Transverse colon (tissue), 4 donors: ENCODE data around the gene PNKD. TPM values are rescaled to one million over a fixed set of nuclear protein-coding genes. Genes with fewer than 3 reads are reported as not detected.
A peak's percentile ranks its signal among the peaks of the same experiment; 100 is the strongest.
"Not testable (repeated sequence)": the region's sequence is repeated elsewhere in the genome, so short reads cannot be mapped to it uniquely, and the experiment has no call there.

Experiments used
- DNase-seq: peaks from one replicate; pipeline ENCODE4 v3.0.0-alpha.2; 2019
- H3K27ac ChIP-seq, 4 donors: fragments of 200-600 bp; sonication (generic); 2 replicates each; pipeline ENCODE4 v1.5.1; 2016 to 2018; ENCODE audit warnings: inconsistent platforms in 4 of 4
- H3K27me3 ChIP-seq: fragments of 200-600 bp; sonication (generic); 2 replicates; pipeline ENCODE4 v1.5.1; 2017; ENCODE audit warnings: inconsistent platforms
- H3K36me3 ChIP-seq, 4 donors: fragments of 200-600 bp; sonication (generic); 2 replicates each; pipeline ENCODE4 v1.5.1; 2017 to 2019; ENCODE audit warnings: inconsistent platforms in 4 of 4
- H3K4me1 ChIP-seq, 4 donors: fragments of 200-600 bp; sonication (generic); 2 replicates each; pipeline ENCODE4 v1.5.1; 2017 to 2020; ENCODE audit warnings: inconsistent platforms in 4 of 4
- H3K4me3 ChIP-seq, 4 donors: fragments of 200-600 bp; sonication (generic); 1 replicate in 1 of 4; 2 replicates in 3 of 4; pipeline versions ENCODE4 v1.5.1 to v1.6.1; 2017 to 2019; ENCODE audit warnings: inconsistent platforms in 4 of 4
- H3K9me3 ChIP-seq, 2 donors: fragments of 200-600 bp; sonication (generic); 2 replicates each; pipeline ENCODE4 v1.5.1; 2017 to 2019; ENCODE audit warnings: inconsistent platforms in 2 of 2
- EP300 ChIP-seq: sonication (generic); formaldehyde crosslinking; IDR thresholded peaks from one replicate; pipeline ENCODE4 v1.6.1; 2017; ENCODE audit warnings: antibody characterized with exemption, low read depth
- POLR2A ChIP-seq: fragments of 450-650 bp; IDR thresholded peaks from one replicate; pipeline ENCODE4 v1.6.1; 2016; ENCODE audit warnings: antibody characterized with exemption, mild to moderate bottlenecking, moderate library complexity
- POLR2AphosphoS5 ChIP-seq, 3 donors: sonication (generic); formaldehyde crosslinking; IDR thresholded peaks; one replicate each; pipeline ENCODE4 v1.6.1; 2016; ENCODE audit warnings: antibody characterized with exemption in 3 of 3
- WGBS, 2 donors: methylation state at CpG; one replicate each; pipeline ENCODE4 v1.1.5; 2018; ENCODE audit warnings: low coverage in 1 of 2; 5-methylcytosine and 5-hydroxymethylcytosine counted together
- in situ Hi-C, 4 donors: fragments of 200-750 bp; cut with MboI; loops; one replicate each; pipeline versions ENCODE4 v1.15.0 to v1.15.1; 2017; ENCODE audit warnings: low sequenced_read_pairs in 3 of 4, low pct_ligation_motif_present in 1 of 4, low pct_unique_long_range_greater_than_20kb in 1 of 4
- intact Hi-C: fragments of 100-400 bp; cut with DNase I; formaldehyde crosslinking; loops from one replicate; pipeline ENCODE4 v1.15.1; 2023; ENCODE audit warnings: low total_unique reads
- total RNA-seq, 4 donors: library from RNA; depleted of rRNA; stranded (reverse); fragments of >200 nt; gene quantifications; one replicate each; pipeline ENCODE4 v1.1.0, GENCODE V29; 2016
- TF ChIP-seq, protein P1 (sequence below), 5 experiments: fragments of 200-600 bp in 3 of 5; fragments of 450-650 bp in 2 of 5; sonication (generic) in 3 of 5; IDR thresholded peaks; 1 replicate in 2 of 5; 2 replicates in 3 of 5; pipeline ENCODE4 v1.5.1; 2016 to 2017; ENCODE audit warnings: antibody characterized with exemption in 5 of 5, inconsistent platforms in 3 of 5, mild to moderate bottlenecking in 2 of 5, moderate library complexity in 1 of 5

PNKD gene
- total RNA-seq, 4 donors from 2014 or later = 14.3 to 111 (median 100) TPM

DNA sequence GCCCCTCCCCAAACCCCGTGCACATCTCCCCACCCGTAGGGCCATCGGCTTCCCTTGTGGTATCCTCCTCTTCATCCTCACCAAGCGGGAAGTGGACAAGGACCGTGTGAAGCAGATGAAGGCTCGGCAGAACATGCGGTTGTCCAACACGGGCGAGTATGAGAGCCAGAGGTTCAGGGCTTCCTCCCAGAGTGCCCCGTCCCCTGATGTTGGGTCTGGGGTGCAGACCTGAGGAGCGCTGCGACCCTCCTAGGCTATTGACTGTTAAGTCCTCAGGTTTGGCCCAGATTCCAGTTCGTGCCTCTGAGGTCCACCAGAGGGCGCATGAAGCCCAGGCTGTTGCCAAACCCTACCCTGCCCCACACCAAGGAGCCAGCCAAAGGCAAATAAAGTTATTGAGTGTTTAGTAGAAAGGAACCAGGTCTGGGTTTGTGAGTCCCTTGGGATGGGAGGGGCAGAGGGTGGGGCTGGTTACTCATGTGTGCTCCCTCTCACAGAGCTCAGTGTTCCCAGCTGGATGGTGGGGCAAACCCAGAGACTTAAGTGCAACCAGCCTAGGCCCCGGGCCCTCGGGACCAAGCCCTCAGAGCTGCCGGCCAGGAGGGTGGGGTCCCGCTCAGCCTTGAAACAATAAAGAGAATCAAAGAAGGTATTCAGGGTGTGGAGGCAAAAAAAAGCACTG, 2.4 kb downstream of the PNKD start:
- TF ChIP-seq EP300 = peak; percentile 42
- peak; percentile 64 to 87 (median 83) for TF ChIP-seq POLR2AphosphoS5 (IDR thresholded peaks at IDR 0.05)
- TF ChIP-seq, protein P1, sequence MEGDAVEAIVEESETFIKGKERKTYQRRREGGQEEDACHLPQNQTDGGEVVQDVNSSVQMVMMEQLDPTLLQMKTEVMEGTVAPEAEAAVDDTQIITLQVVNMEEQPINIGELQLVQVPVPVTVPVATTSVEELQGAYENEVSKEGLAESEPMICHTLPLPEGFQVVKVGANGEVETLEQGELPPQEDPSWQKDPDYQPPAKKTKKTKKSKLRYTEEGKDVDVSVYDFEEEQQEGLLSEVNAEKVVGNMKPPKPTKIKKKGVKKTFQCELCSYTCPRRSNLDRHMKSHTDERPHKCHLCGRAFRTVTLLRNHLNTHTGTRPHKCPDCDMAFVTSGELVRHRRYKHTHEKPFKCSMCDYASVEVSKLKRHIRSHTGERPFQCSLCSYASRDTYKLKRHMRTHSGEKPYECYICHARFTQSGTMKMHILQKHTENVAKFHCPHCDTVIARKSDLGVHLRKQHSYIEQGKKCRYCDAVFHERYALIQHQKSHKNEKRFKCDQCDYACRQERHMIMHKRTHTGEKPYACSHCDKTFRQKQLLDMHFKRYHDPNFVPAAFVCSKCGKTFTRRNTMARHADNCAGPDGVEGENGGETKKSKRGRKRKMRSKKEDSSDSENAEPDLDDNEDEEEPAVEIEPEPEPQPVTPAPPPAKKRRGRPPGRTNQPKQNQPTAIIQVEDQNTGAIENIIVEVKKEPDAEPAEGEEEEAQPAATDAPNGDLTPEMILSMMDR (IDR thresholded peaks at IDR 0.05) = peak; percentile 81 to 98 (median 90)
- TF ChIP-seq POLR2A = peak; percentile 49
- intact Hi-C loops (no loop called here), in situ Hi-C loops (no loop called here)
- peak overlapping the region in 1 of 4 donors; percentile 98 for H3K4me3 ChIP-seq
- peaks cover 26 to 59% (median 44%) of the 10 kb centered on the region in 4 donors for H3K4me1 ChIP-seq
- peaks cover 0 to 30% (median 17%) of the 10 kb centered on the region in 4 donors for H3K36me3 ChIP-seq
- peak overlapping the region; percentile 85 to 89 (median 88) for H3K27ac ChIP-seq
- no peaks in the 10 kb centered on the region for H3K27me3 ChIP-seq
- peak; percentile 95 for DNase-seq
- WGBS, 2 donors = 13% methylated on average over 18 of the region's 18 CpGs; no CpG with 5 or more reads in 1 of the 2 donors
- no peaks in the 10 kb centered on the region for H3K9me3 ChIP-seq

DNA sequence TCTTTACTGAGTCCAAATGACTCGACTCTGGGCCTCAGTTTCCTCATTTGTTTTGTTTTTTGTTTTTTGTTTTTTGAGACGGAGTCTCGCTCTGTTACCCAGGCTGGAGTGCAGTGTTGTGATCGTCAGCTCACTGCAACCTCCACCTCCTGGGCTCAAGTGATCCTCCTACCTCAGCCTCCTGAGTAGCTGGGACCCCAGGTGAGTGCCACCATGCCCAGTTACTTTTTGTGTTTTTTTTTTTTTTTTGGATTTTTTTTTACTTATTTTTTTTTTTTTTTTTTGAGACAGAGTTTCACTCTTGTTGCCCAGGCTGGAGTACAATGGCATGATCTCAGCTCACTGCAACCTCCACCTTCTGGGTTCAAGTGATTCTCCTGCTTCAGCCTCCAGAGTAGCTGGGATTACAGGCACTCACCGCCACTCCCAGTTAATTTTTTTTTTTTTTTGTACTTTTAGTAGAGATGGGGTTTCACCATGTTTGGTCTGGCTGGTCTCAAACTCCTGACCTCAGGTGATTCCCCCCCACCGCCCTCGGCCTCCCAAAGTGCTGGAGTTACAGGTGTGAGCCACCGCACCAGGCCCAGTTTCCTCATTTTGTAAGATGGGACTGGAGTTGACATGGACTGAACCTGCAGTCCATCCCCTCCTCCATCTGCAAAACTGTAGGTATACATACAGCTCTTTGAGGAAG, 3.0 kb downstream of the PNKD start:
- DNase-seq, H3K4me3 ChIP-seq, in situ Hi-C loops, H3K27me3 ChIP-seq, intact Hi-C loops, H3K9me3 ChIP-seq: not testable (repeated sequence)
- Histone ChIP-seq H3K36me3 (peaks cover 0 to 37% (median 20%) of the 10 kb centered on the region in 4 donors), H3K4me1 (peaks cover 26 to 55% (median 44%) of the 10 kb centered on the region in 4 donors), H3K27ac (peak overlapping the region; percentile 85 to 89 (median 88))
- 51 to 61% methylated on average over 5 to 8 of the region's 8 CpGs for WGBS, 2 donors

DNA sequence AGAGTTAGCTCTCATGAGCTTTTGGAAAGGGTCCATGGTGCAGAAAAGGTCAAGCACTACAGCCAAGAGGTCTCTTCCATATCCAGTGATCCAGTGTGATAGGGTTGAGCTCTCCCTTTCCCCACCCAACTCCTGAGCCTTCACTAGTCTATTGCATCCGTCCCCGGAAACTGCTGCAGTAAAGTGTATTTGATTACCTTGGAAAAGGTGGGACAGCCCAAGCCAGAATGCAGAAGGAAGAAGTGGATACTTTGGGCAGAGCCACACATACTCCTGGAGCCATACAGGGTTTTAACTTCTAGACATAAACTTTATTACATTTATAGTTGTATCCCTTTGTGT, 3.6 kb downstream of the PNKD start:
- in situ Hi-C loops (no loop called here), intact Hi-C loops (no loop called here)
- peak overlapping the region; percentile 85 to 89 (median 88) for H3K27ac ChIP-seq
- TF ChIP-seq EP300 = no peak
- TF ChIP-seq POLR2AphosphoS5 (IDR thresholded peaks at IDR 0.05) = peak; percentile 44 to 65 (median 53)
- peak; percentile 54 for TF ChIP-seq POLR2A
- TF ChIP-seq, protein P1 (IDR thresholded peaks at IDR 0.05) = no peak
- WGBS, 2 donors = 45 to 66% methylated on average over 2 of the region's 2 CpGs
- peaks cover 0 to 42% (median 20%) of the 10 kb centered on the region in 4 donors for H3K36me3 ChIP-seq
- DNase-seq = peak; percentile 71
- H3K4me3 ChIP-seq = no peak overlapping the region
- H3K4me1 ChIP-seq = peaks cover 23 to 50% (median 40%) of the 10 kb centered on the region in 4 donors
- H3K9me3 ChIP-seq = no peaks in the 10 kb centered on the region
- no peaks in the 10 kb centered on the region for H3K27me3 ChIP-seq

DNA sequence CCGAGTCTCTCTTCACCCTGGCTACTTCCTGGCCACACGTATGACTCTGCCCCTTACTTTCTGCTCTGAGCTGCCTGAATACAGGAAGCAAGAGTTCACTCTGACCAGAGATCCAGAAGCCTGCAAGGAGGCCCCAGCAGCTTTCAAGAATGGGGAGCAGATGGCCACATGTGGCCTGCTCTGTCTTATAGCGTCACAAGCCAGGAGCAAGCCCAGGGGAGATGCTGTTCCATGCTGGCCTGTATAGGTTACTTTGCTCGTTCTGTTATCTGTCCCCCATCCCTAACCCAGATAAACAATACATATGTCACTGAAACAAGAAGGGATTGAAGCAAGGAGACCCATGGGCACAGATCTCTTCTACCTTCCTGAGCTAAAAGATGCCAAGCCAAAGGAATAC, 4.3 kb downstream of the PNKD start:
- WGBS, 2 donors = 56% methylated on average over 4 of the region's 4 CpGs; no CpG with 5 or more reads in 1 of the 2 donors
- no peaks in the 10 kb centered on the region for H3K27me3 ChIP-seq
- intact Hi-C loops (no loop called here), in situ Hi-C loops (no loop called here)
- peaks cover 20 to 46% (median 35%) of the 10 kb centered on the region in 4 donors for H3K4me1 ChIP-seq
- DNase-seq = no peak
- TF ChIP-seq POLR2A = no peak
- TF ChIP-seq, protein P1 (IDR thresholded peaks at IDR 0.05) = no peak
- TF ChIP-seq POLR2AphosphoS5 (IDR thresholded peaks at IDR 0.05) = no peak
- TF ChIP-seq EP300 = no peak
- H3K36me3 ChIP-seq = peaks cover 0 to 47% (median 20%) of the 10 kb centered on the region in 4 donors
- peak overlapping the region; percentile 85 to 89 (median 88) for H3K27ac ChIP-seq
- H3K4me3 ChIP-seq = no peak overlapping the region
- no peaks in the 10 kb centered on the region for H3K9me3 ChIP-seq
